Neuronal stem cell (in vitro differentiated cells): ENCODE measurements around the gene CTDP1.

ENCODE experiments used
- DNase-seq: peaks from one replicate; pipeline ENCODE4 v3.0.0-alpha.2; 2013; ENCODE audit warnings: low spot score
- H2AFZ ChIP-seq: one replicate; pipeline ENCODE4 v1.6.1; 2013; ENCODE audit warnings: mild to moderate bottlenecking, low read length, inconsistent platforms
- H2AK5ac ChIP-seq: 2 replicates; pipeline ENCODE4 v1.6.1; 2013; ENCODE audit warnings: low read depth, mild to moderate bottlenecking, inconsistent platforms, low read length, moderate library complexity, mixed read lengths
- H2BK120ac ChIP-seq: 2 replicates; pipeline ENCODE4 v1.6.1; 2013; ENCODE audit warnings: low read depth, mild to moderate bottlenecking, inconsistent platforms, low read length, moderate library complexity, mixed read lengths
- H2BK12ac ChIP-seq: one replicate; pipeline ENCODE4 v1.6.1; 2013; ENCODE audit warnings: low read length, inconsistent platforms
- H2BK15ac ChIP-seq: 2 replicates; pipeline ENCODE4 v1.6.1; 2013; ENCODE audit warnings: mild to moderate bottlenecking, low read length, inconsistent platforms, mixed read lengths
- H2BK5ac ChIP-seq: one replicate; pipeline ENCODE4 v1.6.1; 2013; ENCODE audit warnings: inconsistent platforms, mild to moderate bottlenecking, low read length, moderate library complexity
- H3K14ac ChIP-seq: one replicate; pipeline ENCODE4 v1.6.1; 2013; ENCODE audit warnings: low read length, inconsistent platforms
- H3K18ac ChIP-seq: 2 replicates; pipeline ENCODE4 v1.6.1; 2013; ENCODE audit warnings: low read length, inconsistent platforms
- H3K23ac ChIP-seq: 2 replicates; pipeline ENCODE4 v1.6.1; 2013; ENCODE audit warnings: low read depth, mild to moderate bottlenecking, mixed read lengths, low read length, inconsistent platforms; ENCODE audit not compliant: poor library complexity
- H3K27ac ChIP-seq: replicated peaks from 3 replicates; pipeline ENCODE4 v1.5.1; 2013; ENCODE audit warnings: low read length, inconsistent platforms
- H3K27me3 ChIP-seq, 3 experiments: 2 replicates each; pipeline ENCODE4 v1.6.1; 2013; ENCODE audit warnings: low read length in 3 of 3, mild to moderate bottlenecking in 2 of 3, inconsistent platforms in 1 of 3, low read depth in 1 of 3, mixed read lengths in 1 of 3, moderate library complexity in 1 of 3; ENCODE audit not compliant: control insufficient read depth in 3 of 3, insufficient read depth in 3 of 3
- H3K36me3 ChIP-seq, 2 donors: replicated peaks in 1 of 2; 2 replicates each; pipeline ENCODE4 v1.6.1; 2013; ENCODE audit warnings: low read length in 2 of 2; ENCODE audit not compliant: control insufficient read depth in 2 of 2, insufficient read depth in 2 of 2
- H3K4ac ChIP-seq: 2 replicates; pipeline ENCODE4 v1.6.1; 2013; ENCODE audit warnings: inconsistent platforms, mild to moderate bottlenecking, low read length, moderate library complexity
- H3K4me1 ChIP-seq, 2 donors: 1 replicate in 1 of 2; 2 replicates in 1 of 2; pipeline ENCODE4 v1.6.1; 2013; ENCODE audit warnings: low read length in 2 of 2, low read depth in 1 of 2; ENCODE audit not compliant: control insufficient read depth in 2 of 2, insufficient read depth in 1 of 2
- H3K4me2 ChIP-seq: one replicate; pipeline ENCODE4 v1.6.1; 2013; ENCODE audit warnings: mild to moderate bottlenecking, low read length, inconsistent platforms; ENCODE audit not compliant: insufficient read depth, poor library complexity, severe bottlenecking
- H3K4me3 ChIP-seq, 2 donors: 2 replicates each; pipeline ENCODE4 v1.5.1; 2013; ENCODE audit warnings: low read length in 2 of 2, mild to moderate bottlenecking in 2 of 2, inconsistent platforms in 1 of 2, moderate library complexity in 1 of 2
- H3K79me1 ChIP-seq: one replicate; pipeline ENCODE4 v1.6.1; 2013; ENCODE audit warnings: low read depth, mild to moderate bottlenecking, inconsistent platforms, low read length, moderate library complexity
- H3K9ac ChIP-seq: one replicate; pipeline ENCODE4 v1.6.1; 2013; ENCODE audit warnings: mild to moderate bottlenecking, low read depth, low read length, inconsistent platforms; ENCODE audit not compliant: poor library complexity
- H3K9me3 ChIP-seq, 2 donors: replicated peaks in 1 of 2; 2 replicates each; pipeline versions ENCODE3 to v1.6.1; 2013; ENCODE audit warnings: low read length in 2 of 2, mild to moderate bottlenecking in 2 of 2, inconsistent platforms in 1 of 2, low read depth in 1 of 2, mixed read lengths in 1 of 2, moderate library complexity in 1 of 2; ENCODE audit not compliant: control insufficient read depth in 2 of 2, insufficient read depth in 1 of 2
- H4K8ac ChIP-seq: one replicate; pipeline ENCODE4 v1.6.1; 2013; ENCODE audit warnings: low read depth, mild to moderate bottlenecking, inconsistent platforms, low read length, moderate library complexity
- H4K91ac ChIP-seq: one replicate; pipeline ENCODE4 v1.6.1; 2013; ENCODE audit warnings: low read length, low read depth, mild to moderate bottlenecking, inconsistent platforms; ENCODE audit not compliant: poor library complexity
- WGBS, 2 donors: extraction: QIAGEN DNeasy Blood & Tissue Kit; methylation state at CpG; one replicate each; pipeline ENCODE4 v1.1.7; 2013; ENCODE audit warnings: missing lambda C conversion rate in 2 of 2, mixed read lengths in 1 of 2; ENCODE audit not compliant: insufficient read length in 2 of 2, insufficient replicate concordance in 1 of 2; ENCODE audit errors: extremely low coverage in 2 of 2; 5-methylcytosine and 5-hydroxymethylcytosine counted together

The CTDP1 gene

GRCh38 chr18:79756143-79756500 is 76.5 kb downstream of the CTDP1 start:
- Histone ChIP-seq H3K9me3 (peaks cover 3 to 4% of the 10 kb centered on the region in 2 donors), H2BK120ac (no peak overlapping the region), H2BK15ac (no peak overlapping the region), H3K27me3 (no peaks in the 10 kb centered on the region), H3K18ac (no peak overlapping the region), H3K36me3 (peaks cover 16 to 30% of the 10 kb centered on the region in 2 donors), H3K4me3 (no peak overlapping the region), H4K91ac (no peak overlapping the region), H2BK12ac (no peak overlapping the region), H3K4ac (no peak overlapping the region), H3K27ac (no peak overlapping the region), H3K79me1 (no peaks in the 10 kb centered on the region), H3K23ac (peak overlapping the region; percentile 18), H3K9ac (no peak overlapping the region), H2AFZ (no peak overlapping the region), H2AK5ac (no peak overlapping the region), H3K4me1 (no peaks in the 10 kb centered on the region), H4K8ac (no peak overlapping the region), H3K14ac (no peak overlapping the region), H3K4me2 (no peak overlapping the region), H2BK5ac (no peak overlapping the region)
- WGBS, 2 donors, result no CpG with 5 or more reads among the region's 10 CpGs
- DNase-seq, result no peak

- no peak overlapping the region for H2BK15ac ChIP-seq
Observed at GRCh38 chr18:79756826-79757225, 77.2 kb downstream of the CTDP1 start.

GRCh38 chr18:79760348-79760747 is 80.7 kb downstream of the CTDP1 start:
- Histone ChIP-seq H2AFZ (no peak overlapping the region), H3K14ac (no peak overlapping the region), H2AK5ac (no peak overlapping the region), H3K79me1 (no peaks in the 10 kb centered on the region), H4K91ac (no peak overlapping the region), H3K4ac (no peak overlapping the region), H2BK12ac (no peak overlapping the region), H3K27me3 (no peaks in the 10 kb centered on the region), H3K23ac (no peak overlapping the region), H4K8ac (no peak overlapping the region), H3K27ac (no peak overlapping the region), H3K9me3 (peaks cover 4 to 5% of the 10 kb centered on the region in 2 donors), H3K18ac (no peak overlapping the region), H3K4me3 (no peak overlapping the region), H3K4me1 (no peaks in the 10 kb centered on the region), H3K36me3 (peaks cover 0 to 8% of the 10 kb centered on the region in 2 donors), H3K4me2 (no peak overlapping the region), H2BK5ac (no peak overlapping the region), H2BK120ac (no peak overlapping the region), H3K9ac (no peak overlapping the region), H2BK15ac (no peak overlapping the region)
- DNase-seq, result no peak
- WGBS, 2 donors, result no CpG with 5 or more reads among the region's 1 CpG

More at GRCh38 chr18:79756826-79757225, 77.2 kb downstream of the CTDP1 start:
- H3K27me3 ChIP-seq, result no peaks in the 10 kb centered on the region
- H3K14ac ChIP-seq, result no peak overlapping the region
- H3K4me1 ChIP-seq, result no peaks in the 10 kb centered on the region
- no peak overlapping the region for H2AFZ ChIP-seq
- peaks cover 16 to 30% of the 10 kb centered on the region in 2 donors for H3K36me3 ChIP-seq
- no peak overlapping the region for H3K27ac ChIP-seq
- H3K4ac ChIP-seq, result no peak overlapping the region
- H3K4me3 ChIP-seq, result no peak overlapping the region
- no peak overlapping the region for H2AK5ac ChIP-seq
- WGBS, 2 donors, result no CpG with 5 or more reads among the region's 11 CpGs
- H2BK120ac ChIP-seq, result no peak overlapping the region
- no peak overlapping the region for H4K91ac ChIP-seq
- no peak for DNase-seq
- H3K4me2 ChIP-seq, result no peak overlapping the region
- H3K79me1 ChIP-seq, result no peaks in the 10 kb centered on the region
- peaks cover 3 to 4% of the 10 kb centered on the region in 2 donors for H3K9me3 ChIP-seq
- H2BK12ac ChIP-seq, result no peak overlapping the region
- no peak overlapping the region for H2BK5ac ChIP-seq
- no peak overlapping the region for H3K18ac ChIP-seq
- no peak overlapping the region for H4K8ac ChIP-seq
- no peak overlapping the region for H3K9ac ChIP-seq
- H3K23ac ChIP-seq, result no peak overlapping the region

GRCh38 chr18:79760881-79761280 is 81.3 kb downstream of the CTDP1 start:
- no peak overlapping the region for H3K4ac ChIP-seq
- H4K91ac ChIP-seq, result no peak overlapping the region
- no peaks in the 10 kb centered on the region for H3K79me1 ChIP-seq
- H3K27me3 ChIP-seq, result no peaks in the 10 kb centered on the region
- no CpG with 5 or more reads among the region's 1 CpG for WGBS, 2 donors
- no peak overlapping the region for H3K23ac ChIP-seq
- no peak overlapping the region for H2BK12ac ChIP-seq
- no peak overlapping the region for H2AFZ ChIP-seq
- H2BK15ac ChIP-seq, result no peak overlapping the region
- no peak overlapping the region for H3K18ac ChIP-seq
- H3K27ac ChIP-seq, result no peak overlapping the region
- H3K4me1 ChIP-seq, result peaks cover 0 to 1% of the 10 kb centered on the region in 2 donors
- no peak for DNase-seq
- no peak overlapping the region for H3K14ac ChIP-seq
- peaks cover 0 to 4% of the 10 kb centered on the region in 2 donors for H3K36me3 ChIP-seq
- H3K9me3 ChIP-seq, result peaks cover 4 to 5% of the 10 kb centered on the region in 2 donors
- no peak overlapping the region for H3K4me3 ChIP-seq
- H3K9ac ChIP-seq, result no peak overlapping the region
- H2BK120ac ChIP-seq, result no peak overlapping the region
- H4K8ac ChIP-seq, result no peak overlapping the region
- H3K4me2 ChIP-seq, result no peak overlapping the region
- H2BK5ac ChIP-seq, result no peak overlapping the region
- H2AK5ac ChIP-seq, result no peak overlapping the region
